ENCODE measurements around the gene PRAMEF20. TPM values are rescaled to one million over a fixed set of nuclear protein-coding genes. Genes with fewer than 3 reads are reported as not detected.

PRAMEF20 gene
- total RNA-seq, 1 donor from 2014 or later: not detected

GRCh38 chr1:13456904-13457532 lies 46.8 kb downstream of the PRAMEF20 start:
- no peak for DNase-seq (ENCODE audit: low spot score)
- intact Hi-C loops (cut with DNase I): no loop called here

DNA sequence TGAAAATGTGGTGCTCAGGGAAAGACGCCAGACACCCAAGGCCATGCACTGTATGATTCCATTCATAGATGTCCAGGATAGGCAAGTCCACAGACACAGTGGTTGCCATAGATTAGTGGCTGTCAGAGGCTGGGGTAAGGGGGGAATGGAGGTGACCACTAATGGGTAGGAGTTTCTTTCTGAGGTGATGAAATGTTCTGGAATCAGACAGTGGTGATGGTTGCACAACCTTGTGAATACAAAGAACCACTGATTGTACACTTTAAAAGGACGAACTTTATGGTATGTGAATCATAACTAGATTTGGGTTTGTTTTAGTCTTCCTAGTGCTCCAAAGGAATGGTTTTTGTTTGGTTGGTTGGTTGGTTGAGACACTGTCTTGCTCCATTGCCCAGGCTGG lies 51.7 kb downstream of the PRAMEF20 start:
- DNase-seq (ENCODE audit: low spot score): no peak
- intact Hi-C loops (cut with DNase I): no loop called here

DNA sequence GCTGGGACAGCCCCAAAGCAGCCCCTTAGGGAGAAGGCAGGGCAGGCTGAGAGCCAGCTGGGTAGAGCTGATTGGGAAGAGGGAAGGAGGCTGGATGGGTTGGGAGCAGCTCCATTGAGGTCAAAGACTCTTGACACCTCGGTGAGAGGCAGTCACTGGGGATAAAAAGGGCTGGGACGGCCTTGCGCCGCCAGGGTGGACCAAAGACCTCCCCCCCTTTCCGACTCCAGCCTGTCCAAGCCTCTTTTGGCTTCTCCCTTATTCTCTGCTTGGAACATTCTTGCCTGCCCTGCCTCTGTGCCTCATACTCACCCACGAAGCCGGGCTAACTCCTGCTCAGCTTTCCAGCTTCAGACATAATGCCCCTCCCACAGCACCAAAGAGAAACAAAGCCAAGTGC lies 52.4 kb downstream of the PRAMEF20 start:
- no peak for DNase-seq (ENCODE audit: low spot score)
- intact Hi-C loops (cut with DNase I): no loop called here

DNA sequence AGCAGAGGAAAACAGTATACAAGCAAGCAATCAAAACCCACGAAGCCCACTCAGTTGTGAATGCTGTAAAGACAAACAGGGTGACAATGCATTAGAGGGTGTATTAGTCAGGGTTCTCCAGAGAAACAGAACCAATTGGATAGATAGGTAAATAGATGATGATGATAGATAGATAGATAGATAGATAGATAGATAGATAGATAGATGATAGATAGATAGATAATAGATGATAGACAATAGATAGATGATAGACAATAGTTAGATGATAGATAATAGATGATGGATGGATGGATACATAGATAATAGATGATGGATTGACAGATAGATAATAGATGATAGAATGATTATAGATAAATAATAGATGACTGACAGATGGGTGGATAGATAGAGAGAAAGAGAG lies 55.3 kb downstream of the PRAMEF20 start:
- no peak for DNase-seq (ENCODE audit: low spot score)
- intact Hi-C loops (cut with DNase I): no loop called here

DNA sequence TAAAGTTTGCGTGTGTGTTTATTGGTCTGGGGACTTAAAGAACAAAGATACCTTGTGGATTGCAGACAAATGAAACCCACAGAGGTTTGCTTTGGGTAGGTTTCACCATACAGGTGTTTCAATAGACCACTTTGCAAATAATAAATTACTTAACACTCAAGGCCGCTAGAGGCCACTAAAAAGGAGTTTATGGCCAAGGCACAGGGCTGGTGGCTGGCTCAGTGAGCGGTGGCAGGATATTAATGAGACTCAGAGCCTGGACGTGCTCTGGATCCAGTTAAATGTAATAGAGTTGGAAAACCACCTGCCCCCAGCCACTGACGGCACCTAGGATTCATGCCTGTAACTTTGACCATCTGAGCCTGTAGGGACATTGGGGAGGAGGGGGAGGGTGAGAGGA lies 59.1 kb downstream of the PRAMEF20 start:
- DNase-seq (ENCODE audit: low spot score): no peak
- intact Hi-C loops (cut with DNase I): loop anchor here (2.0 kb wide), 1 partner anchor 75 kb away; no protein-coding TSS in a partner anchor

Other genes starting within 250 kb of the PRAMEF20 start
- not detected for gene HNRNPCL4, start 244.8 kb upstream of the PRAMEF20 start, total RNA-seq
- not detected for gene PRAMEF9, start 238.6 kb upstream of the PRAMEF20 start, total RNA-seq
- gene PRAMEF13, start 209.0 kb upstream of the PRAMEF20 start, total RNA-seq: not detected
- not detected for gene PRAMEF18, start 184.3 kb upstream of the PRAMEF20 start, total RNA-seq
- not detected for gene PRAMEF5, start 156.3 kb upstream of the PRAMEF20 start, total RNA-seq
- not detected for gene PRAMEF8, start 125.3 kb upstream of the PRAMEF20 start, total RNA-seq
- gene PRAMEF33, start 106.9 kb upstream of the PRAMEF20 start, total RNA-seq: not detected
- not detected for gene PRAMEF15, start 94.9 kb upstream of the PRAMEF20 start, total RNA-seq
- not detected for gene PRAMEF14, start 63.3 kb upstream of the PRAMEF20 start, total RNA-seq
- gene PRAMEF19, start 38.5 kb upstream of the PRAMEF20 start, total RNA-seq: not detected
- gene PRAMEF17, start 20.8 kb upstream of the PRAMEF20 start, total RNA-seq: not detected
- gene LRRC38, start 103.6 kb downstream of the PRAMEF20 start, total RNA-seq: 0.73 TPM
- gene PDPN, start 173.4 kb downstream of the PRAMEF20 start, total RNA-seq: 14.9 TPM